C4-2B (cell line): ENCODE measurements around the gene BUD13.

Experiments used
- CTCF ChIP-seq: fragments of 450-650 bp; conservative IDR thresholded peaks from 2 replicates; pipeline ENCODE4 v1.5.1; 2017; ENCODE audit warnings: mild to moderate bottlenecking
- ZFX ChIP-seq: fragments of 450-650 bp; IDR thresholded peaks from 2 replicates; pipeline ENCODE4 v1.6.1; 2017

- TF ChIP-seq CTCF (no peak), ZFX (no peak)
Observed at GRCh38 chr11:116700586-116701220, 72.1 kb downstream of the BUD13 start.
